ENCODE measurements around the gene SFXN1. TPM values are rescaled to one million over a fixed set of nuclear protein-coding genes. Genes with fewer than 3 reads are reported as not detected.

SFXN1 gene
- total RNA-seq, 1 donor: 86.8 TPM

DNA sequence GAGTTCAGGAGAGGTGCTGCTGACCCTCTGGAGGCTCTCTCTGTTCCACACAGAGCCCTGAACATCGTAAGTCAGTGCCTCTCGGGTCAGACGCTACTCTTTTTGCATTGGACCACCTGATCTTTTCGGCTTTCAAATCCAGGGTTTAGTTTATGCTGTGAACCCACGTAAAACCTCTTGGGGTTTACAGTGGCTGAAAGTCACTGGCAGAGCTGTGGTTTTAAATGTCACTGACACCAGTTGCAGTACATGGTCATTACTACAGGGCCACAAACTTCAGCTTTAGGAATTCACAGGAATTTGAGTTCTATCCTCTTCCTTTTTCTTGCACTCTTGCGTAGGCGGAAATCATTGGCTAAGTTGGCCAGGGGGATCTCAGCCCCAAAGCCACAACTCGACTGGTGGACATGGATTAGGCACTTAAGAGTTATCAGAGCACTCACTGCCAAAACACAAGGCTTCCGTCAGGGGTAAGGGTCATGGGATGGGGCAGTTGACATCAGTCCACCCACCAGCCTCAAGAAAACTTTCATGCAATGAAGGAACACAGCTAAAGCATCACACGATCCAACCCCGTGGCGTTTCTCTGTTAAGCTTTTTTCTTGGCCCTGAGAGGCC, 76.9 kb downstream of the SFXN1 start:
- H3K4me3 ChIP-seq (ENCODE audit: low read depth, low read length): no peak overlapping the region
- TF ChIP-seq, protein P1, sequence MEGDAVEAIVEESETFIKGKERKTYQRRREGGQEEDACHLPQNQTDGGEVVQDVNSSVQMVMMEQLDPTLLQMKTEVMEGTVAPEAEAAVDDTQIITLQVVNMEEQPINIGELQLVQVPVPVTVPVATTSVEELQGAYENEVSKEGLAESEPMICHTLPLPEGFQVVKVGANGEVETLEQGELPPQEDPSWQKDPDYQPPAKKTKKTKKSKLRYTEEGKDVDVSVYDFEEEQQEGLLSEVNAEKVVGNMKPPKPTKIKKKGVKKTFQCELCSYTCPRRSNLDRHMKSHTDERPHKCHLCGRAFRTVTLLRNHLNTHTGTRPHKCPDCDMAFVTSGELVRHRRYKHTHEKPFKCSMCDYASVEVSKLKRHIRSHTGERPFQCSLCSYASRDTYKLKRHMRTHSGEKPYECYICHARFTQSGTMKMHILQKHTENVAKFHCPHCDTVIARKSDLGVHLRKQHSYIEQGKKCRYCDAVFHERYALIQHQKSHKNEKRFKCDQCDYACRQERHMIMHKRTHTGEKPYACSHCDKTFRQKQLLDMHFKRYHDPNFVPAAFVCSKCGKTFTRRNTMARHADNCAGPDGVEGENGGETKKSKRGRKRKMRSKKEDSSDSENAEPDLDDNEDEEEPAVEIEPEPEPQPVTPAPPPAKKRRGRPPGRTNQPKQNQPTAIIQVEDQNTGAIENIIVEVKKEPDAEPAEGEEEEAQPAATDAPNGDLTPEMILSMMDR (IDR thresholded peaks at IDR 0.05; ENCODE audit: insufficient read depth, low read depth, low read length): no peak

DNA sequence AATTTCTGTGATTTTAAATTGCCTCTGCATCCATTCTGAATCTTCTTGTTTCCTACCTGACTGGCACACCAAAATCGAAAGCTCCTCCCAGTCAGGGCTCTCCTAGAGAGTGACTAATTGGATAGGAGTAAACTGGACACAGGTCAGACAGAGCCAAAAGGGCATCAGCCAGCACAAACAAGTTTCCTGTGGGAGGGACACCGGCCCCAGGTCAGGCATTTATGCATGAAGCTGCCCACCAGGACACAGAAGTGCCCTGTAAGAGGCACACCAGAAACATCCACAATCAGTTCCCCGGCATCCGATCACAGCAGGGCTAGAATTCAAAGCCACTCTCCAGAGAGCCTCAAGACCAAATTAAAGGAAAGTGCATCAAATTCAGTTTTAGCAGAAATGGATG, 78.4 kb downstream of the SFXN1 start:
- TF ChIP-seq, protein P1 (IDR thresholded peaks at IDR 0.05; ENCODE audit: insufficient read depth, low read depth, low read length): no peak
- H3K4me3 ChIP-seq (ENCODE audit: low read depth, low read length): no peak overlapping the region
- DNase-seq (ENCODE audit: low read depth): no peak

More for the DNA sequence above, 76.9 kb downstream of the SFXN1 start:
- DNase-seq (ENCODE audit: low read depth): no peak

DNA sequence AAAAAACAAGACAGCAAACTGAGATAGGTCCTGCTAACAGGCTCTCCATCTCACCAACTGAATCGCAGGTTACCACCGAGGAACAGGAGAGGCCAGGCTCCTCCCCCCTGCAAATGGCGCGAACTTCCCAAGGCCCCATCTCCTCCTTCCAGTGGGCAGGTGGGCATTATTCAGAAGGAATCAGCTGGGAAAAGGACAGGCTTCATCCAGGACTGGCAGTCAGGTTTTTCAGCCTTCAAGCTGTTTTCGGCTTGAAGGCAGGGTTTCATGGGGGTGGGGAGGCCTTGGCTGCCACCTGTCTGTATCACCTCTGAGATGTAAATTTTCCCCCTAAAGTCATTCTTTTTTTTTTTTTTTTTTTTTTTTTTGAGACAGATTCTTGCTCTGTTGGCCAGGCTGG, 79.4 kb downstream of the SFXN1 start:
- no peak overlapping the region for H3K4me3 ChIP-seq (ENCODE audit: low read depth, low read length)
- no peak for DNase-seq (ENCODE audit: low read depth)
- TF ChIP-seq, protein P1 (IDR thresholded peaks at IDR 0.05; ENCODE audit: insufficient read depth, low read depth, low read length): no peak

DNA sequence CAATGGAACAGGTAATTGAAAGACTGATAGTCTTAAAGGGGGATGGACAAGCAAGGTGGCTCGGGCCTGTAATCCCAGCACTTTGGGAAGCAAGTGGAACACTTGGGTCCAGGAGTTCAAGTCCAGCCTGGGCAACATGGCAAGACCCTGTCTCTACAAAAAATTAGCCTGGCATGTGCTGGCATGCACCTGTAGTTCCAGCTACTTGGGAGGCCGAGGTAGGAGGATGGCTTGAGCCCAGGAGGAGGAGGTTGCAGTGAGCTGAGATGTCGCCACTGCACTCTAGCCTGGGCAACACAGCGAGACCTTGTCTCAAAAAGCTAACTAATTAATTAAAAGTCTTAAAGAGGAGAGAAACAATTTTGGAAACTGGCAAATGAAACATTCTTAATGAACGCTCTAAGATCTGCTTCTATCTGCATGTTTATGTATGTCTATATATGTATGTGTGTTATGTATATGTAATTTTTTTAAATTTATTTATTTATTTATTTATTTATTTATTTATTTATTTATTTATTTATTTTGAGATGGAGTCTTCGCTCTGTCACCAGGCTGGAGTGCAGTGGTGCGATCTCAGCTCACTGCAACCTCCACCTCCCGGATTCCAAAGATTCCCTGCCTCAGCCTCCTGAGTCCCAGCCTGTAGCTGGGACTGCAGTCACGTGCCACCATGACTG, 80.6 kb downstream of the SFXN1 start:
- no peak for DNase-seq (ENCODE audit: low read depth)
- no peak overlapping the region for H3K4me3 ChIP-seq (ENCODE audit: low read depth, low read length)
- TF ChIP-seq, protein P1 (IDR thresholded peaks at IDR 0.05; ENCODE audit: insufficient read depth, low read depth, low read length): no peak

DNA sequence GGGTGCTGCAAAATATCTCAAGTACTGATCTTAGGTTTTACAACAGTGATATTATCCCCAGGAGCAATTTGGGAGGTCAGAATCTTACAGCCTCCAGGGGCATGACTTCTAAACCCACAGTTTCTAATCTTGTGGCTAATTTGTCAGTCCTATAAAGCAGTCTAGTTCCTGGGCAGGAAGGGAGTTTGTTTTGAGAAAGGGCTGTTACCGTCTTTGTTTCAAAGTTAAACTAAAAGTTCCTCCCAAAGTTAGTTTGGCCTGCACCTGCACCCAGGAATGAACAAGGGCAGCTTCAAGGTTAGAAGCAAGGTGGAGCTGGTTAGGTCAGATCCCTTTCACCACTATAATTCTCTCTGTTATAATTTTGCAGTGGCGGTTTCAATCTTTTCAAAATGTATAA, 81.7 kb downstream of the SFXN1 start:
- DNase-seq (ENCODE audit: low read depth): no peak
- no peak overlapping the region for H3K4me3 ChIP-seq (ENCODE audit: low read depth, low read length)
- TF ChIP-seq, protein P1 (IDR thresholded peaks at IDR 0.05; ENCODE audit: insufficient read depth, low read depth, low read length): no peak

DNA sequence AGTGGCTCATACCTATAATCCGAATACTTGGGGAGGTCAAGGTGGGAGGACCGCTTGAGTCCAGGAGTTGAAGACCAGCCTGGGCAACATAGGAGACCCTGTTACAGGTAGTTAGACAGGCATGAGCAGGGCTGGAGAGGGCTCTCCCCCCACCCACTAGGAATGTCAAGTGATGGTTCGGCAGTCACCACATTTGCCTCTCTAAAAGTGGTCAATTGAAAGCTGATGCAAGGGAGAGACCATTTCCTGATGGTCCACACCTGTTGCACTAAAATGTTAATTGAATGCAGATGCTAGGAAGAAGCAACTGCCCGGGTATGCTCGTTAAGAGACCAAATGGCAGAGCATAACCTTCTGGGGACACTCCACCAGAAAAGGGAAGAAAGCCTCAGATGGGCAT, 82.7 kb downstream of the SFXN1 start:
- TF ChIP-seq, protein P1 (IDR thresholded peaks at IDR 0.05; ENCODE audit: insufficient read depth, low read depth, low read length): no peak
- no peak for DNase-seq (ENCODE audit: low read depth)
- no peak overlapping the region for H3K4me3 ChIP-seq (ENCODE audit: low read depth, low read length)
